ENCODE measurements around the gene LGALS3BP.

GRCh38 chr17:78999056-78999768 is 19.5 kb upstream of the LGALS3BP start:
- TF ChIP-seq CTCF (conservative IDR thresholded peaks at IDR 0.05), result no peak
- no peak for TF ChIP-seq EZH2 (IDR thresholded peaks at IDR 0.05; ENCODE audit: low read depth)

All from PC-9 (cell line).